ENCODE data around the gene CADPS.
A peak's percentile ranks its signal among the peaks of the same experiment; 100 is the strongest.

Gene CADPS

GRCh38 chr3:62839748-62840147, 35.5 kb downstream of the CADPS start:
- Mint-ChIP-seq H3K4me3 (no peak overlapping the region), H3K9me3 (no peaks in the 10 kb centered on the region), H3K36me3 (no peaks in the 10 kb centered on the region), H3K4me1 (peaks cover 5% of the 10 kb centered on the region), H3K27ac (no peak overlapping the region), H3K27me3 (peaks cover 3% of the 10 kb centered on the region)
- no peak for ATAC-seq (ENCODE audit: low read depth)
- no peak for DNase-seq (ENCODE audit: low spot score in 2 of 2)

DNA sequence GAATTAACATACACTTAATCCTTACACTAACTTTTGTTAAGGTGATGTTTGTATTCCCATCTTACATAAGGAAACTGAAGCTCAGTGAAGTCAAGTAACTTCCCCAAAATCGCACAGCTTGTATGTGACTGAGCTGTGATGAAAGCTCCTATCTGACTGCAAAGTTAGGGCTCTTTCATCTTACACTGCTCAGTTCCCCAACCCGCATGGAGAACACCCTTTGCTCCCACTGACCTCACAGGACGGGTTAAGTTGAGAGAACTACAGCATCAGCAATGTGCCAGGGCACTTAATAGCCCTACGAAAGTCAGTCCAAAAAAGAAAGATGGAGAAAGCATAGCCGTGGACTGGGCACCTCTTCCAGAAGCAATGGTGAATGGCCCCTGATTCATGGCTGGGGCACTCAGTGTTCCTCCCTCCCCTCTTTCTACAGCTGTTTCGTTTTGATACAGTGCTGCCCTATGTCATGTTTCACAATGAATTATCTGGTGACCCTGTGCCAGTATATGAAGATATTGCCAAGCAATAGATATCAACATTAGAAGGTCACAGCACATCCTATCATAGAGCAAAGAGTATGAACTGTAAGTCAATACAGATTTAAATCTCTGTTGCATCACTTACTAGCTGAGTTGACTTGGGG, 38.0 kb downstream of the CADPS start:
- H3K4me1 Mint-ChIP-seq = peaks cover 5% of the 10 kb centered on the region
- no peak overlapping the region for H3K4me3 Mint-ChIP-seq
- DNase-seq (ENCODE audit: low spot score in 2 of 2) (no peak), ATAC-seq (ENCODE audit: low read depth) (no peak)
- H3K36me3 Mint-ChIP-seq = no peaks in the 10 kb centered on the region
- H3K27ac Mint-ChIP-seq = no peak overlapping the region
- no peaks in the 10 kb centered on the region for H3K9me3 Mint-ChIP-seq
- H3K27me3 Mint-ChIP-seq = peaks cover 3% of the 10 kb centered on the region

DNA sequence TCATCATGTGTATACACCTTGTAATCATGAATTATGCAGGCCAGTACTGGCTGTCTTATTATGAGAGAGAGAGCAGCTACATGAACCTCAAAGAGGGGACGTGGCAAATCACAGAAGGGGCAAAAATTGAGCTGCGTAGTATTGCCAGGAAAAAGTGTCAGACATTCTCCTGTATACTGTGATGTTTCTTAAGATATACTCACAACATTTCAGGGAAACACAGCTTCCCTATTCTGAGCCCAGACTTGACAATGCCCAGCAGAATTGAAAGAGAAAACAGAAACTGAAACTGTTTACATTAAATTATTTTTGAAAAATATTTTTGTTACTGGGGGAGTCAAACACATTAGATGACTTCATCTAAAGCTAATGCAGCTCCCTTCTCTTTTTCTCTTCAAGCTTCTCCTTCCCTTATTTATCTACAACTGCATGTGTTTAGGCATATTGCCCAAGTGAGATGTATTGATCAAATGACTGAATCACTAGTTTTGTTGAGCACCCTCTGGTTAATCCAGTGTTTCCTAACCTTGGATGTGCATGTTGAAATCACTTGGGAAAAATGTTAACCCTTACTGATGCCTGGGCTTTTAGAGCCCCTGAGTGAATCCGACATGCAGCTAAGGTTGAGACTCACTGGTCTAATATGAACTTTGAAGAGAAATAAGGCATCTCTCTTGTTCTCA, 39.5 kb downstream of the CADPS start:
- DNase-seq (ENCODE audit: low spot score in 2 of 2) (no peak), ATAC-seq (ENCODE audit: low read depth) (peak; percentile 39)
- H3K36me3 Mint-ChIP-seq = no peaks in the 10 kb centered on the region
- peaks cover 5% of the 10 kb centered on the region for H3K4me1 Mint-ChIP-seq
- H3K27ac Mint-ChIP-seq = no peak overlapping the region
- no peak overlapping the region for H3K4me3 Mint-ChIP-seq
- no peaks in the 10 kb centered on the region for H3K9me3 Mint-ChIP-seq
- peaks cover 3% of the 10 kb centered on the region for H3K27me3 Mint-ChIP-seq

DNA sequence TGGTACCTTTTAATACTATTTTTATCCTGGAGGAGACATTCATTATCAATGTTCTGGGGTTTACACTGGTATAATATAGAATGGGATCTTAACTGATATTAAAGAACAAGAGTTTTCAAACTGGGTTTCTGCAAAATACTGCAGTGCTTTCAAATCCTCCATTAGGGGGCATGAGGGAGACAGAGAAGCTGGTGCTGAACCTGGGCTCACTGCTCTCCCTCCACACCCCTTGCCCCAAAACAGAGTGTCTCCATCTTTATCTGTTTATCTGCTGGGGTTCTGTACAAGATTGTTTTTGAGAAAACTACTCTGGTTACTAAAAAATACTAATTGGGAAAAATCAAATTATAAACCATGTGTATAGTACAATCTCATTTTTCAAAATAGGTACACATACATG, 41.7 kb downstream of the CADPS start:
- ATAC-seq (ENCODE audit: low read depth) = no peak
- no peak overlapping the region for H3K4me3 Mint-ChIP-seq
- H3K9me3 Mint-ChIP-seq = no peaks in the 10 kb centered on the region
- H3K4me1 Mint-ChIP-seq = peaks cover 5% of the 10 kb centered on the region
- no peak for DNase-seq (ENCODE audit: low spot score in 2 of 2)
- no peaks in the 10 kb centered on the region for H3K36me3 Mint-ChIP-seq
- H3K27me3 Mint-ChIP-seq = no peaks in the 10 kb centered on the region
- no peak overlapping the region for H3K27ac Mint-ChIP-seq

- no peak for ATAC-seq (ENCODE audit: low read depth)
- Mint-ChIP-seq H3K27me3 (no peaks in the 10 kb centered on the region), H3K4me1 (peaks cover 5% of the 10 kb centered on the region), H3K27ac (no peak overlapping the region), H3K36me3 (no peaks in the 10 kb centered on the region), H3K9me3 (no peaks in the 10 kb centered on the region), H3K4me3 (no peak overlapping the region)
- no peak for DNase-seq (ENCODE audit: low spot score in 2 of 2)
These were observed 42.7 kb downstream of the CADPS start for GRCh38 chr3:62832553-62832952.

DNA sequence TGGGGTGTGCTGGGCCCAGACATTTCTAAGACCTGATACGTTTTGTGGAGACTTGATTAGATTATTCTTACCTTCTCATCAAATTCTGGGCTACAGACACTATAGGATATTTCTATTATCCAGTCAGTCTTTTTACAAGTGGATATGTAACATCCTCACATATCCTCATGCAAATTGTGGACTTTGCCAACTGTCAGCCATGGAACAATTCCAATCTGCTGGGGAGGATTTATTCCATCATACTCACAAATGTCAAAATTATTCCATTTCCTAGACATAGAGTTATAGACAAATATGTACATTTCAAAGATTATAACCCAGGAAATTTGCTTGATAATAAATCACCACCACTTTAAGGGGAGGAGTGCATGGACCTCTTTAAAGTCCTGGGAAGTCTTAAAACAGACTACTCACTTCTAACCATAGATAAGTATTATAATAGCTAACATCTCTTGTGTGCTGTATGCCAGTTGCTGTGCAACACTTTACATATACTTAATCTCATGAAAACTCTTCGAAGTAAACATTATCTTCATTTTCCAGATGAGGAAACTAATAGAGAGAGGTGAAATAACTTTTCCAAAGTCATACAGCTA, 44.4 kb downstream of the CADPS start:
- no peak for DNase-seq (ENCODE audit: low spot score in 2 of 2)
- Mint-ChIP-seq H3K27me3 (no peaks in the 10 kb centered on the region), H3K27ac (no peak overlapping the region), H3K4me1 (peaks cover 4% of the 10 kb centered on the region), H3K36me3 (no peaks in the 10 kb centered on the region), H3K4me3 (no peak overlapping the region), H3K9me3 (peaks cover 1% of the 10 kb centered on the region)
- ATAC-seq (ENCODE audit: low read depth) = no peak

DNA sequence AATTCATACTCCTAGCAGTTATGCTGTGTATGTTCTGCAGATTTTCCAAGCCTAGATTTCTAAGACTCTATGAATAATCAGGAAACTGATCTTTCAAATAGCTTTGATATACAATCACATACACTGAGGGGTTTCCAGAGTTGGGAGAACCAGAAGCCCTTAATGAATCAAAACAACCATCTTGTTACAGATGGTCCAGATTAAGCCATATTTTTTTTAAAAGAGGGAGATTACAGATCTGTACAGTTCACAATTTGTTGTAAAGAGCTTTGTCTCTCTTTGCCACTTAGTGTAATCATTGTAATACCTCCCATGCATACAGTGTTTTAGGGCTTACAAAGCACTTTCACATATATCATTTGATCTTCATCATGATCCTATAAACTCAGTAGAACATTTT, 47.7 kb downstream of the CADPS start:
- Mint-ChIP-seq H3K4me1 (no peaks in the 10 kb centered on the region), H3K4me3 (no peak overlapping the region), H3K9me3 (peaks cover 2% of the 10 kb centered on the region), H3K36me3 (no peaks in the 10 kb centered on the region), H3K27me3 (no peaks in the 10 kb centered on the region), H3K27ac (no peak overlapping the region)
- no peak for ATAC-seq (ENCODE audit: low read depth)
- DNase-seq (ENCODE audit: low spot score in 2 of 2) = no peak

GRCh38 chr3:62824965-62825592, 50.1 kb downstream of the CADPS start:
- ATAC-seq (ENCODE audit: low read depth) = no peak
- no peak overlapping the region for H3K4me3 Mint-ChIP-seq
- no peaks in the 10 kb centered on the region for H3K27me3 Mint-ChIP-seq
- no peaks in the 10 kb centered on the region for H3K4me1 Mint-ChIP-seq
- H3K9me3 Mint-ChIP-seq = peaks cover 2% of the 10 kb centered on the region
- H3K27ac Mint-ChIP-seq = no peak overlapping the region
- H3K36me3 Mint-ChIP-seq = no peaks in the 10 kb centered on the region
- no peak for DNase-seq (ENCODE audit: low spot score in 2 of 2)

DNA sequence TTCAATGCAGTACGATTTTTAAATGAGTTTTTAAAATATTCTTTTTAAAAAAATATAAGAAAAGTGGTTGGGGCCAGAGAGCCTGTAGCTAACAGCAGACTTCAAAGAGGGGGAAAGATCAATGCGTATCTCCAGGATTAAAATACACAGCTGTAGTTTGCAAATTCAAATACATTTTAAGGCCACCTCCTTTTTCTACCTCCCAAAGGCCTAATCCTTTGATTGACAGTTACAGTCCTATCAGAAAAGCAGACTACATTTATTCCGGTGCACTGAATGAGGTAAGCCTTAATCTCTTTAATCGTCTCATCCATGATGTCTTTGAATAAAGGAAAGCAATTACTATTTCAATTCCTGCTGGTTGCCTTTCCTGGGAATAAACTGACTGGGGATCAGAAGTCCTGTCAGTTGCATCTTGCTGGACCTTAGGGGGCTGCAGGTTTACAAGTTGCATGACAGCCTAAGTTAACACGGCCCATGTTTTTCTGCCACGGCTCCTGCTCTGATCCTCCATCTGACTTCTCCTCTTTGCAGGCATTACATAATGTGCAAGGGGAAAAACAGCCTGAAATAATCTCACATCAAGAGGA, 51.7 kb downstream of the CADPS start:
- H3K36me3 Mint-ChIP-seq = no peaks in the 10 kb centered on the region
- no peak overlapping the region for H3K4me3 Mint-ChIP-seq
- ATAC-seq (ENCODE audit: low read depth) = no peak
- H3K27me3 Mint-ChIP-seq = no peaks in the 10 kb centered on the region
- H3K9me3 Mint-ChIP-seq = peaks cover 2% of the 10 kb centered on the region
- no peak overlapping the region for H3K27ac Mint-ChIP-seq
- no peaks in the 10 kb centered on the region for H3K4me1 Mint-ChIP-seq
- no peak for DNase-seq (ENCODE audit: low spot score in 2 of 2)

GRCh38 chr3:62822905-62823304, 52.3 kb downstream of the CADPS start:
- DNase-seq (ENCODE audit: low spot score in 2 of 2) (no peak), ATAC-seq (ENCODE audit: low read depth) (no peak)
- Mint-ChIP-seq H3K4me1 (no peaks in the 10 kb centered on the region), H3K4me3 (no peak overlapping the region), H3K27me3 (no peaks in the 10 kb centered on the region), H3K9me3 (peaks cover 2% of the 10 kb centered on the region), H3K27ac (no peak overlapping the region), H3K36me3 (no peaks in the 10 kb centered on the region)

DNA sequence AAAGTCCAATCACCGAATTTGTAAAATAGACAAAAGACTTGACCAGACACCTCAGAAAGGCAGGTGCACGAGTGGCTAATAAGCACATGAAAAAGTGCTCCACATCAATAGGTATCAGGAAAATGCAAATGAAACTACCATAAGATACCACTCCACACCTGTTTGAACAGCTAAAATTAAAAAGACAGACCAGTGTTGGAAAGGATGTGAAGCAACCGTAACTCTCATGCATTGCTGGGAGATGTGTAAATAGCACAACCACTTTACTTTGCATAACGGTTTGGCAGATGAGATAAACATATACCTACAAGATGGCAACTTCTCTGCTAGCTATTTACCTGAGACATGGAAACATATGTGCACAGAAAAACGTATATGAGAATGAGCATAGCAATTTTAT, 56.9 kb downstream of the CADPS start:
- H3K4me3 Mint-ChIP-seq = no peak overlapping the region
- H3K4me1 Mint-ChIP-seq = no peaks in the 10 kb centered on the region
- DNase-seq (ENCODE audit: low spot score in 2 of 2) (no peak), ATAC-seq (ENCODE audit: low read depth) (no peak)
- H3K36me3 Mint-ChIP-seq = no peaks in the 10 kb centered on the region
- no peak overlapping the region for H3K27ac Mint-ChIP-seq
- no peaks in the 10 kb centered on the region for H3K27me3 Mint-ChIP-seq
- no peaks in the 10 kb centered on the region for H3K9me3 Mint-ChIP-seq

- H3K36me3 Mint-ChIP-seq = no peaks in the 10 kb centered on the region
These were observed 57.5 kb downstream of the CADPS start for GRCh38 chr3:62817678-62818077.

DNA sequence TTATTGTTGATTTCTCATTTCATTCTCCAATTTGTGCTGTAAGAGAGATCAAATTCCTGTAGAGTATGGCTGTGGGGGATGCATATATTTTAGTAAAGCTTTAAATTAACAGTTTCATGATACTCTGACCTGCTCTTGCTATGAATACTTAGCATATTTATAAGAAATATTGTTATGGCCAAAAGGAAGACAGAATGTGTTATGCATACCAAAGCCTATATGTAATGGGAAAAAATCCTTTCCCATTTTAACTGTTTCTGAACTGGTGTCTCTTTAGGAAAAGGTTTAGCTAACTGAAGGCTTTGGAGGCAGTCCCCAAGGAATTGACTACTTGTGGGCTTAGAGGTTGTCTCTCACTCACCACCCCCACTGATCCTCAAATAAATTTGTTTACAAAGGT, 59.2 kb downstream of the CADPS start:
- Mint-ChIP-seq H3K4me1 (no peaks in the 10 kb centered on the region), H3K27me3 (no peaks in the 10 kb centered on the region), H3K36me3 (no peaks in the 10 kb centered on the region), H3K4me3 (no peak overlapping the region), H3K27ac (no peak overlapping the region), H3K9me3 (no peaks in the 10 kb centered on the region)
- no peak for DNase-seq (ENCODE audit: low spot score in 2 of 2)
- ATAC-seq (ENCODE audit: low read depth) = no peak

More at GRCh38 chr3:62817678-62818077, 57.5 kb downstream of the CADPS start:
- H3K27me3 Mint-ChIP-seq = no peaks in the 10 kb centered on the region
- H3K9me3 Mint-ChIP-seq = no peaks in the 10 kb centered on the region
- no peak overlapping the region for H3K27ac Mint-ChIP-seq
- no peaks in the 10 kb centered on the region for H3K4me1 Mint-ChIP-seq
- DNase-seq (ENCODE audit: low spot score in 2 of 2) = no peak
- H3K4me3 Mint-ChIP-seq = no peak overlapping the region
- ATAC-seq (ENCODE audit: low read depth) = no peak

DNA sequence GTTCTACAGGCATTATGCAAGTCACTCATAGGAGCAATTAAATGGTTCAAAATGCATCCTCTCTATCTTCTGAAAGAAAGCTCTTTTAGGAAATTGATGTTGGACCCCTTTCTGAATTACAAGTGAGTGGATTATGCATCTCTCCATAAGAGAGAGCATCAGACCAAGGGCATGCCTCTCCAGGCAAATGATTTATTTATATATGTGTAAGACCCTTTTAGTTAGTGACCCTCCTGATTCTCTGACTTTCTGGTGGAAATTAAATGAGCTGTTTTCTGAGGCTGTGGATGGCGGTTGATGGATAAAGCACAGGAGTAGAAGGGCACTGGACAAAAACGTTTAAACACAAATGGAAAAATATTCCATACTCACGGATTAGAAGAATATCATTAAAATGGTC, 62.6 kb downstream of the CADPS start:
- no peak for DNase-seq (ENCODE audit: low spot score in 2 of 2)
- H3K27me3 Mint-ChIP-seq = no peaks in the 10 kb centered on the region
- no peaks in the 10 kb centered on the region for H3K36me3 Mint-ChIP-seq
- no peaks in the 10 kb centered on the region for H3K4me1 Mint-ChIP-seq
- no peak for ATAC-seq (ENCODE audit: low read depth)
- no peak overlapping the region for H3K27ac Mint-ChIP-seq
- no peaks in the 10 kb centered on the region for H3K9me3 Mint-ChIP-seq
- H3K4me3 Mint-ChIP-seq = no peak overlapping the region

Data from memory B cell (primary cell).